Fibroblast of lung (primary cell): Measurements from ENCODE around the gene IGHMBP2. TPM values are rescaled to one million over a fixed set of nuclear protein-coding genes. Genes with fewer than 3 reads are reported as not detected.
A peak's percentile ranks its signal among the peaks of the same experiment; 100 is the strongest.

ENCODE experiments used
- DNase-seq, 2 donors: peaks; one replicate each; pipeline versions ENCODE4 v3.0.0 to v3.0.0-alpha.2; 2010; ENCODE audit warnings: low read depth in 2 of 2
- H2AFZ ChIP-seq: 2 replicates; pipeline ENCODE4 v1.5.1; 2012; ENCODE audit warnings: low read length, control low read depth, inconsistent platforms
- H3K27ac ChIP-seq: 2 replicates; pipeline ENCODE4 v1.5.1; 2011; ENCODE audit warnings: low read length, control low read depth; ENCODE audit not compliant: insufficient read depth
- H3K27me3 ChIP-seq: 2 replicates; pipeline ENCODE4 v1.5.1; 2011; ENCODE audit warnings: mild to moderate bottlenecking, low read length; ENCODE audit not compliant: control insufficient read depth, insufficient read depth
- H3K36me3 ChIP-seq: 2 replicates; pipeline ENCODE4 v1.5.1; 2011; ENCODE audit warnings: low read length; ENCODE audit not compliant: control insufficient read depth, insufficient read depth
- H3K4me1 ChIP-seq: 2 replicates; pipeline ENCODE4 v1.5.1; 2011; ENCODE audit warnings: low read length; ENCODE audit not compliant: control insufficient read depth, insufficient read depth; ENCODE audit errors: extremely low read depth
- H3K4me2 ChIP-seq: 2 replicates; pipeline ENCODE4 v1.5.1; 2011; ENCODE audit warnings: low read length, control low read depth; ENCODE audit not compliant: insufficient read depth; ENCODE audit errors: extremely low read depth
- H3K4me3 ChIP-seq, 4 experiments: fragments of 200-600 bp in 1 of 4; sonication (generic) in 1 of 4; replicated peaks in 1 of 4; 2 replicates each; pipeline ENCODE4 v1.5.1; 2011 to 2016; ENCODE audit warnings: low read length in 4 of 4, low read depth in 3 of 4, mild to moderate bottlenecking in 3 of 4, control low read depth in 2 of 4, inconsistent platforms in 1 of 4, mixed read lengths in 1 of 4; ENCODE audit not compliant: insufficient read depth in 1 of 4; ENCODE audit errors: control extremely low read depth in 1 of 4
- H3K79me2 ChIP-seq: 2 replicates; pipeline ENCODE4 v1.5.1; 2012; ENCODE audit warnings: mild to moderate bottlenecking, low read length, inconsistent platforms; ENCODE audit not compliant: control insufficient read depth, insufficient read depth
- H3K9ac ChIP-seq: 2 replicates; pipeline ENCODE4 v1.5.1; 2011; ENCODE audit warnings: mild to moderate bottlenecking, low read length, control low read depth; ENCODE audit not compliant: insufficient read depth
- H3K9me3 ChIP-seq: 2 replicates; pipeline ENCODE4 v1.5.1; 2012; ENCODE audit warnings: low read depth, low read length; ENCODE audit not compliant: control insufficient read depth, insufficient read depth
- H4K20me1 ChIP-seq: 2 replicates; pipeline ENCODE4 v1.5.1; 2011; ENCODE audit warnings: low read length; ENCODE audit not compliant: control insufficient read depth, insufficient read depth; ENCODE audit errors: extremely low read depth
- CTCF ChIP-seq, 2 donors: IDR thresholded peaks in 1 of 2; conservative IDR thresholded peaks in 1 of 2; 1 replicate in 1 of 2; 2 replicates in 1 of 2; pipeline ENCODE4 v1.5.1; 2011 to 2012; ENCODE audit warnings: low read length in 2 of 2, control low read depth in 1 of 2, inconsistent platforms in 1 of 2, low read depth in 1 of 2, mild to moderate bottlenecking in 1 of 2
- EZH2 ChIP-seq: IDR thresholded peaks from 2 replicates; pipeline ENCODE4 v1.5.1; 2012; ENCODE audit warnings: low read length, control low read depth, mild to moderate bottlenecking; ENCODE audit errors: missing control alignments
- polyA plus RNA-seq, 2 donors: library from polyadenylated mRNA; depleted of rRNA in 1 of 2; stranded (reverse) in 1 of 2; unstranded in 1 of 2; fragments of >200 nt; gene quantifications; 2 replicates each; pipeline ENCODE4 v1.2.1, GENCODE V29; 2011 to 2012; ENCODE audit warnings: missing spikeins in 1 of 2
- total RNA-seq: library from RNA; depleted of rRNA; stranded (reverse); fragments of >200 nt; gene quantifications from 2 replicates; pipeline ENCODE4 v1.2.1, GENCODE V29; 2014

The IGHMBP2 gene
- total and polyA plus RNA-seq, 2 donors (not counting 1 experiment from before 2014, with no cell fraction given), result 5.2 to 8.6 TPM

GRCh38 chr11:68905421-68906360 lies 2.0 kb downstream of the IGHMBP2 start:
- Histone ChIP-seq H3K9ac (no peak overlapping the region), H3K27ac (no peak overlapping the region), H3K36me3 (peaks cover 4% of the 10 kb centered on the region), H2AFZ (no peak overlapping the region), H3K27me3 (no peaks in the 10 kb centered on the region), H4K20me1 (no peaks in the 10 kb centered on the region), H3K79me2 (peaks cover 48% of the 10 kb centered on the region), H3K9me3 (no peaks in the 10 kb centered on the region), H3K4me1 (peaks cover 3% of the 10 kb centered on the region), H3K4me2 (peak overlapping the region; percentile 87), H3K4me3 (peak overlapping the region in 2 of 4 experiments; percentile 95 to 96)
- DNase-seq, result no peak
- TF ChIP-seq CTCF (conservative IDR thresholded peaks at IDR 0.05 in 1 of 2, IDR thresholded peaks at IDR 0.05 in 1 of 2; ENCODE audit: low read depth in 1 of 2, low read length in 2 of 2) (no peak), EZH2 (no peak)

- no peak for DNase-seq
- Histone ChIP-seq H3K36me3 (peaks cover 6% of the 10 kb centered on the region), H3K4me3 (no peak overlapping the region), H3K9me3 (no peaks in the 10 kb centered on the region), H3K4me1 (no peaks in the 10 kb centered on the region), H3K79me2 (peaks cover 25% of the 10 kb centered on the region), H3K27me3 (no peaks in the 10 kb centered on the region), H3K9ac (no peak overlapping the region), H3K4me2 (no peak overlapping the region), H2AFZ (no peak overlapping the region), H4K20me1 (no peaks in the 10 kb centered on the region), H3K27ac (no peak overlapping the region)
- no peak for TF ChIP-seq EZH2
- TF ChIP-seq CTCF (conservative IDR thresholded peaks at IDR 0.05 in 1 of 2, IDR thresholded peaks at IDR 0.05 in 1 of 2; ENCODE audit: low read depth in 1 of 2, low read length in 2 of 2), result no peak
Observed at GRCh38 chr11:68908273-68908672, 4.6 kb downstream of the IGHMBP2 start.

- Histone ChIP-seq H3K4me1 (no peaks in the 10 kb centered on the region), H3K9me3 (no peaks in the 10 kb centered on the region), H3K4me2 (no peak overlapping the region), H2AFZ (no peak overlapping the region), H3K9ac (no peak overlapping the region), H4K20me1 (no peaks in the 10 kb centered on the region), H3K36me3 (peaks cover 8% of the 10 kb centered on the region), H3K27ac (no peak overlapping the region), H3K79me2 (peaks cover 4% of the 10 kb centered on the region), H3K27me3 (no peaks in the 10 kb centered on the region), H3K4me3 (no peak overlapping the region)
- no peak for TF ChIP-seq CTCF (conservative IDR thresholded peaks at IDR 0.05 in 1 of 2, IDR thresholded peaks at IDR 0.05 in 1 of 2; ENCODE audit: low read depth in 1 of 2, low read length in 2 of 2)
- no peak for TF ChIP-seq EZH2
- DNase-seq, result no peak
Observed at GRCh38 chr11:68910965-68911364, 7.3 kb downstream of the IGHMBP2 start.
